HepG2 (cell line): Measurements from ENCODE around the gene CD109. TPM values are rescaled to one million over a fixed set of nuclear protein-coding genes. Genes with fewer than 3 reads are reported as not detected.

Experiments
- EED ChIP-seq: sonication (generic); formaldehyde crosslinking; IDR thresholded peaks from 2 replicates; pipeline ENCODE4 v1.5.0; 2020; ENCODE audit warnings: mild to moderate bottlenecking, missing genetic modification reagents
- GTF3A ChIP-seq: sonication (generic); formaldehyde crosslinking; conservative IDR thresholded peaks from 2 replicates; pipeline ENCODE4 v1.4.0; 2020; ENCODE audit warnings: mild to moderate bottlenecking, missing genetic modification reagents
- HCFC1 ChIP-seq: fragments of 150-350 bp; IDR thresholded peaks from 2 replicates; pipeline ENCODE4 v1.6.1; 2014; ENCODE audit warnings: low read depth, low read length
- MEIS1 ChIP-seq: sonication (generic); formaldehyde crosslinking; IDR thresholded peaks from 2 replicates; pipeline ENCODE4 v1.9.0; 2021; ENCODE audit warnings: mild to moderate bottlenecking, missing genetic modification reagents, moderate library complexity, borderline replicate concordance
- MIER2 ChIP-seq: IDR thresholded peaks from 2 replicates; pipeline ENCODE4 v1.6.1; 2016; ENCODE audit warnings: missing biosample characterization, missing genetic modification reagents
- PHF5A ChIP-seq: IDR thresholded peaks from one replicate; pipeline ENCODE4 v1.6.1; 2018; ENCODE audit warnings: low read depth, missing genetic modification reagents; ENCODE audit not compliant: unreplicated experiment
- SAFB2 ChIP-seq: sonication (generic); formaldehyde crosslinking; IDR thresholded peaks from 2 replicates; pipeline ENCODE4 v1.5.1; 2020; ENCODE audit warnings: missing genetic modification reagents, low read depth, mild to moderate bottlenecking, borderline replicate concordance
- TBL1XR1 ChIP-seq: fragments of 150-350 bp; IDR thresholded peaks from 2 replicates; pipeline ENCODE4 v1.6.1; 2014; ENCODE audit warnings: borderline replicate concordance, low read length; ENCODE audit not compliant: partially characterized antibody
- ZBTB3 ChIP-seq: sonication (generic); formaldehyde crosslinking; IDR thresholded peaks from 2 replicates; pipeline ENCODE4 v1.4.0; 2020; ENCODE audit warnings: low read depth, mild to moderate bottlenecking, moderate library complexity, missing genetic modification reagents, borderline replicate concordance
- ZNF563 ChIP-seq: sonication (generic); formaldehyde crosslinking; IDR thresholded peaks from 2 replicates; pipeline ENCODE4 v1.8.0; 2022; ENCODE audit warnings: mild to moderate bottlenecking, moderate library complexity, missing genetic modification reagents
- ZNF704 ChIP-seq: sonication (generic); formaldehyde crosslinking; IDR thresholded peaks from 2 replicates; pipeline ENCODE4 v1.8.1; 2023; ENCODE audit warnings: mild to moderate bottlenecking, inconsistent platforms, moderate library complexity, missing genetic modification reagents, borderline replicate concordance
- ZNF784 ChIP-seq: sonication (generic); formaldehyde crosslinking; IDR thresholded peaks from 2 replicates; pipeline ENCODE4 v1.5.1; 2020; ENCODE audit warnings: missing genetic modification reagents, mild to moderate bottlenecking, borderline replicate concordance
- polyA plus RNA-seq, 8 experiments: library from polyadenylated mRNA; depleted of rRNA in 3 of 8; stranded (reverse) in 7 of 8; unstranded in 1 of 8; fragments of >200 nt; fragmentation: Illumina TruSeq in 4 of 8; extraction: Trizol in 4 of 8; gene quantifications; 2 replicates each; pipeline versions ENCODE4 v1.2.1 to v1.2.3, GENCODE V29; 2011 to 2016; ENCODE audit warnings: low read depth in 4 of 8, missing spikeins in 1 of 8, mixed read lengths in 1 of 8; ENCODE audit not compliant: insufficient read depth in 1 of 8
- total RNA-seq, 5 experiments: library from RNA; depleted of rRNA; stranded (reverse); fragments of >200 nt; fragmentation: Illumina TruSeq; extraction: Trizol; gene quantifications; 2 replicates each; pipeline ENCODE4 v1.2.3, GENCODE V29; 2016; ENCODE audit warnings: low read depth in 1 of 5
- TF ChIP-seq, protein P1 (sequence below): sonication (generic); formaldehyde crosslinking; IDR thresholded peaks from 2 replicates; pipeline ENCODE4 v1.4.0; 2020; ENCODE audit warnings: mild to moderate bottlenecking, missing genetic modification reagents
- TF ChIP-seq, protein P2 (sequence below): sonication (generic); formaldehyde crosslinking; IDR thresholded peaks from 2 replicates; pipeline ENCODE4 v1.8.0; 2023; ENCODE audit warnings: mild to moderate bottlenecking, missing genetic modification reagents
- TF ChIP-seq, protein P3 (sequence below): sonication (generic); formaldehyde crosslinking; IDR thresholded peaks from 2 replicates; pipeline ENCODE4 v1.4.0; 2020; ENCODE audit warnings: missing genetic modification reagents
- TF ChIP-seq, protein P4 (sequence below): sonication (generic); formaldehyde crosslinking; conservative IDR thresholded peaks from 2 replicates; pipeline ENCODE4 v1.5.0; 2020; ENCODE audit warnings: missing genetic modification reagents
- TF ChIP-seq, protein P5 (sequence below): sonication (generic); formaldehyde crosslinking; IDR thresholded peaks from 2 replicates; pipeline ENCODE4 v1.8.1; 2023; ENCODE audit warnings: missing genetic modification reagents, inconsistent platforms, borderline replicate concordance

CD109 gene
- total and polyA plus RNA-seq, 2 of the 13 experiments (the other 11 are each of a cell fraction or from before 2014, with no cell fraction given): 0.93 to 2.1 TPM

- TF ChIP-seq, protein P1, sequence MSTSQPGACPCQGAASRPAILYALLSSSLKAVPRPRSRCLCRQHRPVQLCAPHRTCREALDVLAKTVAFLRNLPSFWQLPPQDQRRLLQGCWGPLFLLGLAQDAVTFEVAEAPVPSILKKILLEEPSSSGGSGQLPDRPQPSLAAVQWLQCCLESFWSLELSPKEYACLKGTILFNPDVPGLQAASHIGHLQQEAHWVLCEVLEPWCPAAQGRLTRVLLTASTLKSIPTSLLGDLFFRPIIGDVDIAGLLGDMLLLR (CRISPR knock-in tag): no peak
- TF ChIP-seq MIER2 (CRISPR knock-in tag): no peak
- TF ChIP-seq TBL1XR1: no peak
- 0 out of 2 replicates have a peak, but pooled peaks have one; percentile 9 for TF ChIP-seq ZNF704 (CRISPR knock-in tag)
- TF ChIP-seq PHF5A (CRISPR knock-in tag): no peak
- no peak for TF ChIP-seq ZNF784
- TF ChIP-seq, protein P2, sequence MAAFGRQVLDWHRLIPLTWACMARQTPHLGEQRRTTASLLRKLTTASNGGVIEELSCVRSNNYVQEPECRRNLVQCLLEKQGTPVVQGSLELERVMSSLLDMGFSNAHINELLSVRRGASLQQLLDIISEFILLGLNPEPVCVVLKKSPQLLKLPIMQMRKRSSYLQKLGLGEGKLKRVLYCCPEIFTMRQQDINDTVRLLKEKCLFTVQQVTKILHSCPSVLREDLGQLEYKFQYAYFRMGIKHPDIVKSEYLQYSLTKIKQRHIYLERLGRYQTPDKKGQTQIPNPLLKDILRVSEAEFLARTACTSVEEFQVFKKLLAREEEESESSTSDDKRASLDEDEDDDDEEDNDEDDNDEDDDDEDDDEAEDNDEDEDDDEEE: no peak
- TF ChIP-seq, protein P3, sequence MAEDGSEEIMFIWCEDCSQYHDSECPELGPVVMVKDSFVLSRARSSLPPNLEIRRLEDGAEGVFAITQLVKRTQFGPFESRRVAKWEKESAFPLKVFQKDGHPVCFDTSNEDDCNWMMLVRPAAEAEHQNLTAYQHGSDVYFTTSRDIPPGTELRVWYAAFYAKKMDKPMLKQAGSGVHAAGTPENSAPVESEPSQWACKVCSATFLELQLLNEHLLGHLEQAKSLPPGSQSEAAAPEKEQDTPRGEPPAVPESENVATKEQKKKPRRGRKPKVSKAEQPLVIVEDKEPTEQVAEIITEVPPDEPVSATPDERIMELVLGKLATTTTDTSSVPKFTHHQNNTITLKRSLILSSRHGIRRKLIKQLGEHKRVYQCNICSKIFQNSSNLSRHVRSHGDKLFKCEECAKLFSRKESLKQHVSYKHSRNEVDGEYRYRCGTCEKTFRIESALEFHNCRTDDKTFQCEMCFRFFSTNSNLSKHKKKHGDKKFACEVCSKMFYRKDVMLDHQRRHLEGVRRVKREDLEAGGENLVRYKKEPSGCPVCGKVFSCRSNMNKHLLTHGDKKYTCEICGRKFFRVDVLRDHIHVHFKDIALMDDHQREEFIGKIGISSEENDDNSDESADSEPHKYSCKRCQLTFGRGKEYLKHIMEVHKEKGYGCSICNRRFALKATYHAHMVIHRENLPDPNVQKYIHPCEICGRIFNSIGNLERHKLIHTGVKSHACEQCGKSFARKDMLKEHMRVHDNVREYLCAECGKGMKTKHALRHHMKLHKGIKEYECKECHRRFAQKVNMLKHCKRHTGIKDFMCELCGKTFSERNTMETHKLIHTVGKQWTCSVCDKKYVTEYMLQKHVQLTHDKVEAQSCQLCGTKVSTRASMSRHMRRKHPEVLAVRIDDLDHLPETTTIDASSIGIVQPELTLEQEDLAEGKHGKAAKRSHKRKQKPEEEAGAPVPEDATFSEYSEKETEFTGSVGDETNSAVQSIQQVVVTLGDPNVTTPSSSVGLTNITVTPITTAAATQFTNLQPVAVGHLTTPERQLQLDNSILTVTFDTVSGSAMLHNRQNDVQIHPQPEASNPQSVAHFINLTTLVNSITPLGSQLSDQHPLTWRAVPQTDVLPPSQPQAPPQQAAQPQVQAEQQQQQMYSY (CRISPR knock-in tag): peak; percentile 69
- TF ChIP-seq ZBTB3 (CRISPR knock-in tag): no peak
- TF ChIP-seq, protein P4, sequence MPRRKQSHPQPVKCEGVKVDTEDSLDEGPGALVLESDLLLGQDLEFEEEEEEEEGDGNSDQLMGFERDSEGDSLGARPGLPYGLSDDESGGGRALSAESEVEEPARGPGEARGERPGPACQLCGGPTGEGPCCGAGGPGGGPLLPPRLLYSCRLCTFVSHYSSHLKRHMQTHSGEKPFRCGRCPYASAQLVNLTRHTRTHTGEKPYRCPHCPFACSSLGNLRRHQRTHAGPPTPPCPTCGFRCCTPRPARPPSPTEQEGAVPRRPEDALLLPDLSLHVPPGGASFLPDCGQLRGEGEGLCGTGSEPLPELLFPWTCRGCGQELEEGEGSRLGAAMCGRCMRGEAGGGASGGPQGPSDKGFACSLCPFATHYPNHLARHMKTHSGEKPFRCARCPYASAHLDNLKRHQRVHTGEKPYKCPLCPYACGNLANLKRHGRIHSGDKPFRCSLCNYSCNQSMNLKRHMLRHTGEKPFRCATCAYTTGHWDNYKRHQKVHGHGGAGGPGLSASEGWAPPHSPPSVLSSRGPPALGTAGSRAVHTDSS: no peak
- no peak for TF ChIP-seq HCFC1
- no peak for TF ChIP-seq GTF3A
- TF ChIP-seq, protein P5, sequence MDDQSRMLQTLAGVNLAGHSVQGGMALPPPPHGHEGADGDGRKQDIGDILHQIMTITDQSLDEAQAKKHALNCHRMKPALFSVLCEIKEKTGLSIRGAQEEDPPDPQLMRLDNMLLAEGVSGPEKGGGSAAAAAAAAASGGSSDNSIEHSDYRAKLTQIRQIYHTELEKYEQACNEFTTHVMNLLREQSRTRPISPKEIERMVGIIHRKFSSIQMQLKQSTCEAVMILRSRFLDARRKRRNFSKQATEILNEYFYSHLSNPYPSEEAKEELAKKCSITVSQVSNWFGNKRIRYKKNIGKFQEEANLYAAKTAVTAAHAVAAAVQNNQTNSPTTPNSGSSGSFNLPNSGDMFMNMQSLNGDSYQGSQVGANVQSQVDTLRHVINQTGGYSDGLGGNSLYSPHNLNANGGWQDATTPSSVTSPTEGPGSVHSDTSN (CRISPR knock-in tag): 0 out of 2 replicates have a peak, but pooled peaks have one; percentile 1
- no peak for TF ChIP-seq MEIS1 (CRISPR knock-in tag)
- TF ChIP-seq SAFB2 (CRISPR knock-in tag): no peak
- no peak for TF ChIP-seq EED
- no peak for TF ChIP-seq ZNF563
Observed at GRCh38 chr6:73652637-73653570, 43.1 kb upstream of the CD109 start (continued).
